SU-DHL-6 (cell line): ENCODE measurements around the gene PHLDB2.

Experiments
- H2AFZ ChIP-seq: fragments of 200-600 bp; sonication (generic); 2 replicates; pipeline ENCODE4 v1.6.1; 2014; ENCODE audit warnings: low read depth, mild to moderate bottlenecking, moderate library complexity, mixed read lengths, antibody characterized with exemption, low read length; ENCODE audit not compliant: severe bottlenecking
- H3F3A ChIP-seq: fragments of 200-600 bp; shearing (Covaris generic); 2 replicates; pipeline ENCODE4 v1.6.0; 2016; ENCODE audit warnings: antibody characterized with exemption, mild to moderate bottlenecking; ENCODE audit not compliant: insufficient read depth
- H3K27ac ChIP-seq: fragments of 200-600 bp; sonication (generic); 2 replicates; pipeline ENCODE4 v1.5.1; 2016; ENCODE audit warnings: low read depth, mild to moderate bottlenecking, low read length, moderate library complexity, mixed read lengths
- H3K27me3 ChIP-seq: fragments of 200-600 bp; sonication (generic), shearing (Covaris generic); 2 replicates; pipeline ENCODE4 v1.6.0; 2014; ENCODE audit warnings: mild to moderate bottlenecking, low read length
- H3K36me3 ChIP-seq: fragments of 200-600 bp; sonication (generic); 2 replicates; pipeline ENCODE4 v1.6.1; 2014; ENCODE audit warnings: mild to moderate bottlenecking, low read length, mixed read lengths
- H3K4me2 ChIP-seq: fragments of 300-600, 200-600 bp; shearing (Covaris generic), sonication (generic); 2 replicates; pipeline ENCODE4 v1.6.0; 2014; ENCODE audit warnings: low read length, low read depth, mild to moderate bottlenecking; ENCODE audit not compliant: poor library complexity, severe bottlenecking
- H3K4me3 ChIP-seq: fragments of 200-600 bp; sonication (generic); 2 replicates; pipeline ENCODE4 v1.5.1; 2014; ENCODE audit warnings: antibody characterized with exemption, low read length, mild to moderate bottlenecking, mixed read lengths; ENCODE audit not compliant: insufficient read depth, poor library complexity, severe bottlenecking
- H3K79me2 ChIP-seq: fragments of 200-600 bp; sonication (generic); 2 replicates; pipeline ENCODE4 v1.6.1; 2014; ENCODE audit warnings: mild to moderate bottlenecking, low read length, moderate library complexity; ENCODE audit not compliant: insufficient read depth
- H3K9ac ChIP-seq: fragments of 200-600 bp; sonication (generic); 2 replicates; pipeline ENCODE4 v1.7.0; 2014; ENCODE audit warnings: mild to moderate bottlenecking, low read length
- H3K9me2 ChIP-seq: fragments of 200-600 bp; sonication (generic); replicated peaks from 2 replicates; pipeline ENCODE4 v1.6.1; 2014; ENCODE audit warnings: low read length; ENCODE audit not compliant: insufficient read depth
- H3K9me3 ChIP-seq: fragments of 200-600 bp; sonication (generic); 2 replicates; pipeline ENCODE4 v1.6.1; 2014; ENCODE audit warnings: low read length, mixed read lengths; ENCODE audit not compliant: insufficient read depth
- H4K20me1 ChIP-seq: fragments of 200-600 bp; sonication (generic); 2 replicates; pipeline ENCODE4 v1.6.1; 2014; ENCODE audit warnings: low read depth, mild to moderate bottlenecking, antibody characterized with exemption, low read length, moderate library complexity, mixed read lengths
- CTCF ChIP-seq: fragments of 200-600 bp; sonication (generic); IDR thresholded peaks from one replicate; pipeline ENCODE4 v1.5.1; 2017; ENCODE audit warnings: antibody characterized with exemption, mild to moderate bottlenecking, low read length, moderate library complexity; ENCODE audit not compliant: insufficient read depth, poor library complexity, severe bottlenecking
- EZH2phosphoT487 ChIP-seq: fragments of 200-600 bp; sonication (generic), shearing (Covaris generic); conservative IDR thresholded peaks from 2 replicates; pipeline ENCODE4 v1.6.1; 2018; ENCODE audit warnings: mild to moderate bottlenecking, antibody characterized with exemption, low read length, moderate library complexity, mixed read lengths

PHLDB2 gene

GRCh38 chr3:112020674-112021085 is 161.6 kb downstream of the PHLDB2 start:
- Histone ChIP-seq H3K27me3 (no peaks in the 10 kb centered on the region), H4K20me1 (no peaks in the 10 kb centered on the region), H3K4me3 (no peak overlapping the region), H2AFZ (no peak overlapping the region), H3K79me2 (no peaks in the 10 kb centered on the region), H3K9me2 (no peaks in the 10 kb centered on the region), H3K27ac (no peak overlapping the region), H3K36me3 (no peaks in the 10 kb centered on the region), H3K4me2 (no peak overlapping the region), H3F3A (no peaks in the 10 kb centered on the region), H3K9ac (no peak overlapping the region), H3K9me3 (no peaks in the 10 kb centered on the region)
- TF ChIP-seq EZH2phosphoT487 (no peak), CTCF (no peak)
